IPS-18c (cell line): ENCODE results near the gene FOXK1.
A peak's percentile ranks its signal among the peaks of the same experiment; 100 is the strongest.

Experiments
- H3K4me3 ChIP-seq: 2 replicates; pipeline ENCODE4 v1.7.0; 2013; ENCODE audit warnings: low read depth, mild to moderate bottlenecking, low read length, moderate library complexity; ENCODE audit not compliant: insufficient read depth
- H3K9me3 ChIP-seq: one replicate; pipeline ENCODE4 v1.6.1; 2013; ENCODE audit warnings: mild to moderate bottlenecking, low read length, moderate library complexity; ENCODE audit not compliant: control insufficient read depth, insufficient read depth

Gene FOXK1

GRCh38 chr7:4763794-4764185 lies 81.7 kb downstream of the FOXK1 start:
- no peaks in the 10 kb centered on the region for H3K9me3 ChIP-seq
- no peak overlapping the region for H3K4me3 ChIP-seq

GRCh38 chr7:4764402-4765007 lies 82.4 kb downstream of the FOXK1 start:
- no peaks in the 10 kb centered on the region for H3K9me3 ChIP-seq
- H3K4me3 ChIP-seq = no peak overlapping the region

GRCh38 chr7:4765776-4766490 lies 83.8 kb downstream of the FOXK1 start:
- H3K9me3 ChIP-seq = no peaks in the 10 kb centered on the region
- no peak overlapping the region for H3K4me3 ChIP-seq

- Histone ChIP-seq H3K4me3 (no peak overlapping the region), H3K9me3 (no peaks in the 10 kb centered on the region)
These were observed 84.8 kb downstream of the FOXK1 start for GRCh38 chr7:4766666-4767519.

- no peak overlapping the region for H3K4me3 ChIP-seq
These were observed 86.8 kb downstream of the FOXK1 start for GRCh38 chr7:4768597-4769569.

GRCh38 chr7:4769761-4770160 lies 87.7 kb downstream of the FOXK1 start:
- Histone ChIP-seq H3K9me3 (no peaks in the 10 kb centered on the region), H3K4me3 (no peak overlapping the region)

More at GRCh38 chr7:4768597-4769569, 86.8 kb downstream of the FOXK1 start:
- no peaks in the 10 kb centered on the region for H3K9me3 ChIP-seq

- H3K4me3 ChIP-seq = no peak overlapping the region
These were observed 88.8 kb downstream of the FOXK1 start for GRCh38 chr7:4770886-4771285.

GRCh38 chr7:4771737-4772136 lies 89.6 kb downstream of the FOXK1 start:
- no peaks in the 10 kb centered on the region for H3K9me3 ChIP-seq

More at GRCh38 chr7:4770886-4771285, 88.8 kb downstream of the FOXK1 start:
- no peaks in the 10 kb centered on the region for H3K9me3 ChIP-seq

GRCh38 chr7:4772306-4772705 lies 90.2 kb downstream of the FOXK1 start:
- H3K4me3 ChIP-seq = no peak overlapping the region
- no peaks in the 10 kb centered on the region for H3K9me3 ChIP-seq

More at GRCh38 chr7:4771737-4772136, 89.6 kb downstream of the FOXK1 start:
- no peak overlapping the region for H3K4me3 ChIP-seq

- H3K4me3 ChIP-seq = no peak overlapping the region
- H3K9me3 ChIP-seq = no peaks in the 10 kb centered on the region
These were observed 91.9 kb downstream of the FOXK1 start for GRCh38 chr7:4774007-4774406.

GRCh38 chr7:4774658-4775249 lies 92.7 kb downstream of the FOXK1 start:
- no peaks in the 10 kb centered on the region for H3K9me3 ChIP-seq
- peak overlapping the region; percentile 81 for H3K4me3 ChIP-seq

GRCh38 chr7:4775250-4775847 lies 93.3 kb downstream of the FOXK1 start, which contains the start of gene AP5Z1:
Gene AP5Z1, plus strand, starts transcription at chr7:4775623. Its CDS starts 93 bp downstream, at chr7:4775716.
- no peaks in the 10 kb centered on the region for H3K9me3 ChIP-seq
- H3K4me3 ChIP-seq = peak within 1 kb of the TSS; percentile 81

GRCh38 chr7:4775848-4776623 lies 93.9 kb downstream of the FOXK1 start:
- Histone ChIP-seq H3K4me3 (peak overlapping the region; percentile 75), H3K9me3 (no peaks in the 10 kb centered on the region)

GRCh38 chr7:4779118-4779517 lies 97.0 kb downstream of the FOXK1 start:
- no peaks in the 10 kb centered on the region for H3K9me3 ChIP-seq
- no peak overlapping the region for H3K4me3 ChIP-seq

GRCh38 chr7:4781366-4782069 lies 99.4 kb downstream of the FOXK1 start:
- Histone ChIP-seq H3K4me3 (no peak overlapping the region), H3K9me3 (no peaks in the 10 kb centered on the region)
